ENCODE measurements around the gene BNC2.
"Not testable (repeated sequence)": the region's sequence is repeated elsewhere in the genome, so short reads cannot be mapped to it uniquely, and the experiment has no call there.

BNC2 gene

DNA sequence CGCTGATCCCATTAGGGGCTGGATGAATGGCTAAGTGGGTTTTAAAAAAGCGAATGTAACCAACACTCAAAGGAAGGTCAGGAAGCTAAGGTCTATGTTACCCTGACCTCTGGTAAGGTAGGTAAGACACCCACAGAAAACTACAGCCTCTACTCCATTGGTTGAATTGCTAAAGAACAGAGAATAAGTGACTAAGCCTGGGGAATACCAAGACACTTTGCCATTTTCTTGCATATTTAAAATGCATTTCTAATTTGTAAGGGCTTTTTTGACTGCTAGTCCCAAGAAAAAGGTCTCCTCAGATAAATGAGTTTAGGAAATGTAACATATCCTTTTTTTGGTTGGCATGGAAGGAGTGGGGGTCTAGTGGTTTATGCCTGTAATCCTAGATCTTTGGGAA lies 368.7 kb downstream of the BNC2 start:
- no peak for DNase-seq (ENCODE audit: low read depth)

DNA sequence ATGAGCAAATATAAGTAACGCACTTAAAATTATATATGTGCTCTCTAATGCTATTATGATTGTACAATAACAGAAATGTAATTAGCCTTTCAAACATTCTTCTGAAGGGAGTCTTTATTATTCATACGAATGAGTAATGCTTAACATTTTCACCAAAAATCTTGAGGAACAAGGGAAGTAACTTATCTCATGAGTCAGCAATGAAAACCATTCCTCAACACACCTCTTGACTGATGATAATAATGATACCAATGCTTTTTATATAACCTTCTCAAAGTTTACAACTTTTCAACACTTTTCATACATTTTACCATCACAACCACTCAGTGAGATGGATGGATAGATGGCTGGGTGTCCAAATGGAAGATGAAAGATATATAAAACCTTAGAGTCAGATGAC lies 369.3 kb downstream of the BNC2 start:
- DNase-seq (ENCODE audit: low read depth), result peak; percentile 16

DNA sequence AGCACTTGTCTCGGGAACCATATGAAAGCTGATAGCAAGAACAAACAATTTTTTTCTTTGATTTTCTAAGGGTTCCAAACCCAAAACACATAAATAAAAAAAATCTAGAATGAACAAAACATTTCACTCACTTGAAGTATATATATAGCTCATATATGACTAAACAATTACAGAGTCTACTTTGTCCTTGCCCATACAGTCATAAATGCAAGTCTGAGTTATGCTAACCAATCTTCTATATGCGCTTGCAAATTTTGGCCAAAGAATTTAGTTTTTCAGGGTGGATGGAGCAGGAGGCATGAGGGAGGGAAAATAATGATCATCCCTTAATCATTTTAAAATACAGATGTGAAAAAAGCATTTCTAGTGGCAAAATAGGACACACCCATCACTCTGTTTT lies 370.1 kb downstream of the BNC2 start:
- no peak for DNase-seq (ENCODE audit: low read depth)

DNA sequence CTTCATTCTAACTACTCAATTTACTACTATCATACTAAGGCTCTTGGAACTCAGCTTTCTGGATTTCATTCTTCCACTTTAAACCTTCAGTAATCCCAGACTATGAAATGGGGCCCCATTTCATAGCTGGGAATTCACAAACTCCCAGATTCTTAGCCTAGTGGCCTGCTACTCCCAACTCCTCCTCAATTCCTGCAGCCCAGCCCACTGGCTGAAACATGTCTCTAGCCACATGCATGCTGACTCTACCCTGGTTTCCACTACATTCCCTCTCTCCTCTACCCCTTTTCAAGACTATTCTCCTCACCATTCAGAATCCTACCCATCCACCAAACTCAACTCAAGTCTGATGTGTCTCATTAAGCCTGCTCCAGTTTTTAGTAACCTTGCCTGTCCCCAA lies 370.6 kb downstream of the BNC2 start:
- DNase-seq (ENCODE audit: low read depth), result no peak

- DNase-seq (ENCODE audit: low read depth), result no peak
These were observed 373.6 kb downstream of the BNC2 start for GRCh38 chr9:16496908-16497307.

- DNase-seq (ENCODE audit: low read depth), result no peak
These were observed 382.6 kb downstream of the BNC2 start for GRCh38 chr9:16487915-16488314.

GRCh38 chr9:16485575-16486321 lies 384.7 kb downstream of the BNC2 start:
- DNase-seq (ENCODE audit: low read depth), result no peak

DNA sequence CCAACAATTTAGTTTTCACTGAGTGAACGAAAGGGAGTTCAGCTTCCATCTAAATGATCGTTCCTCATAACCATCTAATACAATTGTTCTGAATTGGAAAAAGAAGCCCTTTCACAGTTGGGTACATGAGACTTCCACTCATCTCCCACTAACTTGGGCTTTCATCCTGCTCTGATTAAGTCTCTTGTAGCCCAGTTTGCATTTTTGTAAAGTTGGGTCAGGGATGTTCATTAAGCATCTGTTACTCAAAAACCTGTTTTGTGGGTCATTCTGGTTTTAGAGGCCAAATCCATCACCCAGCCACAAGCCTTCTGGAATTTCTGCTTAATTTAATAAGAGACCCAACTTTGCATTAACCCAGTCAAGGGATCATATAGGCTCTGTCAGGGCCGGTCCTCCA lies 385.3 kb downstream of the BNC2 start:
- DNase-seq (ENCODE audit: low read depth), result no peak

DNA sequence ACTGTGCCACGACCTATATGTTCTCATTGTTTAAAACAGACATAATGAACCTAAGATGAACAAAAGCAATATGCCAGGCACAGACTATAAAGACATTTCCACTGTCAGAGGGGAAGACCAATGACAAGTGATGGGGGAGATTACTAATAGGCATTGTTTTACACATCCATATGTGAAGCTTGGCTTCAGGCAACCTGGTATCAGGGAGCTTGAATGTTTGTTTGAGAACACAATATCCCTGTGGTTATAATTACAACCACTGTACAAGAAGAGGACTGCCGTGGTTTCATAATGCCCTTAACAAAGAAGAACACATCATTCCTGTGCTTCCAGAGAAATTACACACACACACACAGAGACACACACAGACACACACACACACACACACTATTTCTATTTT lies 385.7 kb downstream of the BNC2 start:
- peak; percentile 72 for DNase-seq (ENCODE audit: low read depth)

DNA sequence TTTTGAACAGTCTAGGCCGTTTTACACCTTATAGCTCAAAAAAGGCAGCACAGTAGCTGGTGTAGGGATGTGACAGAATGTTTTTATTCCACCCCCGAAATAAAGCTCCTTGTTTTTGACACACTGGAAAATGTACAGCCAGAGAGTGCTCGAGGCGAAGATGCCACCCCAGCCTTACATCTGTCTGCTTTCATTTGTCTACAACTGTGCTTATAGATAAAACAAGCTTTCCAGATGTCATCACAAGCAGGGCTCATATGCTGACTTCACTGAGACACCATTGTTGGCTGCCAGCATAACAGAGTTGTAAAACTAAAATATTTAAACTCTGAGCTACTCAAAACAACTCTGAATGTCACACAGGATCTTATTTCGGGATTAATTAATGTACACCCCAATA lies 386.3 kb downstream of the BNC2 start:
- no peak for DNase-seq (ENCODE audit: low read depth)

- DNase-seq (ENCODE audit: low read depth), result no peak
These were observed 387.7 kb downstream of the BNC2 start for GRCh38 chr9:16482764-16483163.

DNA sequence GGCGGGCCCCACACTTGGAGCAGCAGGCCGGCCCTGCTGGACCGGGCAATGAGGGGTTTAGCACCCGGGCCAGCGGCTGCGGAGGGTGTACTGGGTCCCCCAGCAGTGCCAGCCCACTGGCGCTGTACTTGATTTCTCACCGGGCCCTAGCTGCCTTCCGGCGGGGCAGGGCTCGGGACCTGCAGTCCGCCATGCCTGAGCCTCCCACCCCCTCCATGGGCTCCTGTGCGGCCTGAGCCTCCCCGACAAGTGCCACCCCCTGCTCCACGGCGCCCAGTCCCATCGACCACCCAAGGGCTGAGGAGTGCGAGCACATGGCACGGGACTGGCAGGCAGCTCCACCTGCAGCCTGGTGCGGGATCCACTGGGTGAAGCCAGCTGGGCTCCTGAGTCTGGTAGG lies 389.9 kb downstream of the BNC2 start:
- DNase-seq (ENCODE audit: low read depth), result not testable (repeated sequence)

GRCh38 chr9:16475996-16476395 lies 394.5 kb downstream of the BNC2 start:
- DNase-seq (ENCODE audit: low read depth), result no peak

GRCh38 chr9:16475257-16475656 lies 395.2 kb downstream of the BNC2 start:
- DNase-seq (ENCODE audit: low read depth), result peak; percentile 10

GRCh38 chr9:16469184-16469583 lies 401.3 kb downstream of the BNC2 start:
- no peak for DNase-seq (ENCODE audit: low read depth)

DNA sequence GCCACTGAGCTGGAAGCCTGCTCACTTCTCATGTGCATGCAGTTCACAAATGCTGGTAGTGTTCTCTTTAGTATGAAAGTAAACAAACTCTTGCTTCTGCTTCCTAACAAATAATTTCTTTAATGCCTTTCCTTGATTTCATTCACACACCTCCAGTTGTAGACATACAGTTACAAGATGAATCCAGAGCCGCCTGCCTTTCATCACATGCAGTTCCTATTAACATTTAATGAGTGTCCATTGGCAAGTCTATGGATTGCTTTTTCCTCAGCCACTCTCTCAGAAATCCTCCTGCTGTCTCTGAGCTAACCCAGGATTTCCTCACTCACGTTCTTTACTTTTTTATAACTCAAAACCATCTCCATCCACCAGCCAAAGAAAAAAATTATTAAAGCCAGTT lies 408.6 kb downstream of the BNC2 start:
- DNase-seq (ENCODE audit: low read depth), result no peak

GRCh38 chr9:16461137-16461840 lies 409.2 kb downstream of the BNC2 start:
- no peak for DNase-seq (ENCODE audit: low read depth)

DNA sequence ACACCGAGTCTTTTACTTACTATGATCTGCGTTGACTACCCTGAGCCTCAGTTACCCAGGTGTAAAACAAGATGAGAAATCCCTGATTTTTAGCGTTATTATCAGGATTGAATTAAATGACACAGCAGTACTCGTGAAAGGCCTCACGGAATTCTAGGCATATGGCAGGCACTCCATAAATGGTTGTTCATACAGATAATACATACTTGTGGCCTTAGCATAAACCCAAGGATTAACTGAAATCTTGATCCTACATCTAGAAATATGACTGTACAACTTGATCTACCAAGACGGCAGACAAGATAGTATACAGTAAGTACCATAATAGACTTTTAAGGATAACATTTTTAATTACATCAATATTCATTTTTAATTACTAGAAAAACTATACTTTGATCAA lies 409.8 kb downstream of the BNC2 start:
- no peak for DNase-seq (ENCODE audit: low read depth)

GRCh38 chr9:16459421-16460148 lies 410.9 kb downstream of the BNC2 start:
- DNase-seq (ENCODE audit: low read depth), result no peak

GRCh38 chr9:16458696-16459420 lies 411.6 kb downstream of the BNC2 start:
- no peak for DNase-seq (ENCODE audit: low read depth)

GRCh38 chr9:16455842-16456241 lies 414.6 kb downstream of the BNC2 start:
- DNase-seq (ENCODE audit: low read depth), result no peak

GRCh38 chr9:16453390-16453789 lies 417.1 kb downstream of the BNC2 start:
- no peak for DNase-seq (ENCODE audit: low read depth)

Measured in fibroblast of gingiva (primary cell).